ENCODE measurements around the gene CCDC38. TPM values are rescaled to one million over a fixed set of nuclear protein-coding genes. Genes with fewer than 3 reads are reported as not detected.

The CCDC38 gene
- total RNA-seq, 1 donor from 2014 or later, result 0.13 TPM

DNA sequence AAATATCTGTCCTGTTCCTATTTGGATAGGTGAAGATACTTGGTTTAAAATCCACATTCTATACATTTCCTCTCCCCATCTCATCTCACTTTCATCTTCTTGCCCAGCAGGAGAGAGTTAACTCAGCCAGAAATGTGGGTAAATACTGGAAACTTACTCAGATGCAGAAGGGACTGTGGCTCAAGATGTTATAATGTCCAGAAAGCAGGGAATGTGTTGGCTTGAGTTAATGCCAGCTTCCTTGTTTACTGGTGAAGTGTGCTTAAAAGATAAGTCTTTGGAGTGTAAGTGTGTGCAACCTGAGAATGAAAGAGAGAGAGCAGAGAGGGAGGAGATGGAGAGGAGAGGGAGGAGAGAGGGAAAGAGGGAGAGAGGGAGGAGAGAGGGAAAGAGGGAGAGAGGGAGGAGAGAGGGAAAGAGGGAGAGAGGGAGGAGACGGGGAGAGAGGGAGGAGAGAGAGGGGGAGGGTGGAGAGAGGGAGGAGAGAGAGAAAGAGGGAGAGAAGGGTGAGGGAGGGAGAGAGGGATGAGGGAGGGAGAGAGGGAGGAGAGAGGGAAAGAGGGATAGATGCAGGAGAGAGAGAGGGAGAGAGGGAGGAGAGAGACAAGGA lies 105.7 kb downstream of the CCDC38 start:
- no peaks in the 10 kb centered on the region for H3K36me3 ChIP-seq
- H3K4me3 ChIP-seq, result no peak overlapping the region
- Mint-ChIP-seq H3K9me3 (peaks cover 2% of the 10 kb centered on the region), H3K27ac (no peak overlapping the region), H3K27me3 (ENCODE audit: insufficient read depth, low read depth) (peaks cover 8% of the 10 kb centered on the region), H3K36me3 (no peaks in the 10 kb centered on the region), H3K4me3 (no peak overlapping the region), H3K4me1 (peaks cover 14% of the 10 kb centered on the region)
- no peaks in the 10 kb centered on the region for H3F3A ChIP-seq (ENCODE audit: low read depth)
- no peaks in the 10 kb centered on the region for H3K27me3 ChIP-seq
- H3K27ac ChIP-seq, result no peak overlapping the region
- H4K20me1 ChIP-seq (ENCODE audit: low read depth), result no peaks in the 10 kb centered on the region
- no peaks in the 10 kb centered on the region for H3K4me1 ChIP-seq
- no peaks in the 10 kb centered on the region for H3K79me2 ChIP-seq (ENCODE audit: low read depth)
- no peak for DNase-seq (ENCODE audit: low spot score)
- H2AFZ ChIP-seq (replicated peaks), result no peak overlapping the region
- no peak overlapping the region for H3K9ac ChIP-seq
- no peak overlapping the region for H3K4me2 ChIP-seq
- no peaks in the 10 kb centered on the region for H3K9me3 ChIP-seq (ENCODE audit: low read depth)
- TF ChIP-seq, protein P1, sequence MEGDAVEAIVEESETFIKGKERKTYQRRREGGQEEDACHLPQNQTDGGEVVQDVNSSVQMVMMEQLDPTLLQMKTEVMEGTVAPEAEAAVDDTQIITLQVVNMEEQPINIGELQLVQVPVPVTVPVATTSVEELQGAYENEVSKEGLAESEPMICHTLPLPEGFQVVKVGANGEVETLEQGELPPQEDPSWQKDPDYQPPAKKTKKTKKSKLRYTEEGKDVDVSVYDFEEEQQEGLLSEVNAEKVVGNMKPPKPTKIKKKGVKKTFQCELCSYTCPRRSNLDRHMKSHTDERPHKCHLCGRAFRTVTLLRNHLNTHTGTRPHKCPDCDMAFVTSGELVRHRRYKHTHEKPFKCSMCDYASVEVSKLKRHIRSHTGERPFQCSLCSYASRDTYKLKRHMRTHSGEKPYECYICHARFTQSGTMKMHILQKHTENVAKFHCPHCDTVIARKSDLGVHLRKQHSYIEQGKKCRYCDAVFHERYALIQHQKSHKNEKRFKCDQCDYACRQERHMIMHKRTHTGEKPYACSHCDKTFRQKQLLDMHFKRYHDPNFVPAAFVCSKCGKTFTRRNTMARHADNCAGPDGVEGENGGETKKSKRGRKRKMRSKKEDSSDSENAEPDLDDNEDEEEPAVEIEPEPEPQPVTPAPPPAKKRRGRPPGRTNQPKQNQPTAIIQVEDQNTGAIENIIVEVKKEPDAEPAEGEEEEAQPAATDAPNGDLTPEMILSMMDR (IDR thresholded peaks at IDR 0.05), result no peak
- no peak for TF ChIP-seq EZH2 (IDR thresholded peaks at IDR 0.05)
- TF ChIP-seq EZH2phosphoT487 (IDR thresholded peaks at IDR 0.05), result no peak

DNA sequence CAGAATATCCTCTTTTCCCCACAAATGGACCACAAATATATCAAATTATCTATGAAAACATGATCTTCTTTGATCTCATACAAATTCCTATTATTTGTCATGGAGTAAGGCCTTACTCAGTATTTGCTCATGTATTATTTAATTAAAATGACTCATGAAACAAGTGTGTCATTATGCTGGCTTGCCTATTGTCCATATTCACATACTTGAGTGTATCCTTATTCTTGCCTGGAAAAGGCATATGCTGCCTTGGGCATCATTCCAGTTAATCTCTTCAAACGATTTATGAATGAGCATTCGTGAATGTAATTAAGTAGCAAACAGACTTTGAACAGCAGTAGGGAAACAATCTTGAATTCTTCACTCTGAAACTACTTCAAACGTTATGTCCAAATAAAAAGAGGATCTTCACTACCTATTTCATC lies 106.2 kb downstream of the CCDC38 start:
- Histone ChIP-seq H3K4me3 (no peak overlapping the region), H3F3A (ENCODE audit: low read depth) (no peaks in the 10 kb centered on the region), H4K20me1 (ENCODE audit: low read depth) (no peaks in the 10 kb centered on the region), H3K9me3 (ENCODE audit: low read depth) (no peaks in the 10 kb centered on the region), H3K4me2 (no peak overlapping the region), H3K79me2 (ENCODE audit: low read depth) (no peaks in the 10 kb centered on the region), H3K27me3 (no peaks in the 10 kb centered on the region), H2AFZ (replicated peaks) (no peak overlapping the region), H3K4me1 (no peaks in the 10 kb centered on the region), H3K27ac (no peak overlapping the region), H3K9ac (no peak overlapping the region), H3K36me3 (no peaks in the 10 kb centered on the region)
- Mint-ChIP-seq H3K27ac (no peak overlapping the region), H3K27me3 (ENCODE audit: insufficient read depth, low read depth) (peaks cover 8% of the 10 kb centered on the region), H3K9me3 (peaks cover 2% of the 10 kb centered on the region), H3K36me3 (no peaks in the 10 kb centered on the region), H3K4me3 (no peak overlapping the region), H3K4me1 (peaks cover 14% of the 10 kb centered on the region)
- DNase-seq (ENCODE audit: low spot score), result no peak
- TF ChIP-seq EZH2 (IDR thresholded peaks at IDR 0.05), result no peak
- TF ChIP-seq, protein P1 (IDR thresholded peaks at IDR 0.05), result no peak
- no peak for TF ChIP-seq EZH2phosphoT487 (IDR thresholded peaks at IDR 0.05)

DNA sequence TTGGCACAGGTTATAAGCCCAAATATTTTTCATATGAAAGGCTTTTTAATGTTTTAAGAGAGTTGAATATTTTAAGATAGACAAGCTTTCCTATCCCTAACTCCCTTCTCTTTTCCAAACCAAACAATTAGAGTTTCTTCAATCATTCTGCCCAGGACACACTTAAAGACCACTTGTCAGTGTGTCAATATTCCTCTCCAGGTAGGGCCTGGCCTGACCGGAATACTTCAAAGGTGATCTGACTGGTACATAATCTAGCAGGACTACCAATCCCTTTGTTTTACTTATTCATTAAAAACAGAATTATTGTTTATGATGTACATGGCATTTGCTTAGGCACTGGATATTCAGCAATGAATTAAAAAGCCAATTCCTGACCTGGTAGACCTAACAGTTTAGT lies 107.8 kb downstream of the CCDC38 start:
- H3K4me1 Mint-ChIP-seq, result peaks cover 21% of the 10 kb centered on the region
- Histone ChIP-seq H3K4me3 (no peak overlapping the region), H3K79me2 (ENCODE audit: low read depth) (no peaks in the 10 kb centered on the region), H3K27ac (no peak overlapping the region), H3K27me3 (no peaks in the 10 kb centered on the region), H3K9me3 (ENCODE audit: low read depth) (no peaks in the 10 kb centered on the region), H2AFZ (replicated peaks) (no peak overlapping the region), H3K9ac (no peak overlapping the region), H3F3A (ENCODE audit: low read depth) (no peaks in the 10 kb centered on the region), H3K4me2 (no peak overlapping the region), H3K4me1 (peaks cover 6% of the 10 kb centered on the region), H4K20me1 (ENCODE audit: low read depth) (no peaks in the 10 kb centered on the region), H3K36me3 (no peaks in the 10 kb centered on the region)
- peaks cover 2% of the 10 kb centered on the region for H3K9me3 Mint-ChIP-seq
- TF ChIP-seq EZH2 (IDR thresholded peaks at IDR 0.05), result no peak
- no peak for TF ChIP-seq EZH2phosphoT487 (IDR thresholded peaks at IDR 0.05)
- TF ChIP-seq, protein P1 (IDR thresholded peaks at IDR 0.05), result no peak
- no peak overlapping the region for H3K27ac Mint-ChIP-seq
- no peaks in the 10 kb centered on the region for H3K36me3 Mint-ChIP-seq
- H3K27me3 Mint-ChIP-seq (ENCODE audit: insufficient read depth, low read depth), result peaks cover 8% of the 10 kb centered on the region
- DNase-seq (ENCODE audit: low spot score), result no peak
- no peak overlapping the region for H3K4me3 Mint-ChIP-seq
